H1 (cell line): ENCODE measurements around the gene PDK3. TPM values are rescaled to one million over a fixed set of nuclear protein-coding genes. Genes with fewer than 3 reads are reported as not detected.

ENCODE experiments used
- CTCF ChIA-PET: fragments of 300-600 bp; sonication (Branson Sonifier 250); formaldehyde crosslinking; loops from one replicate; lab custom pipeline; 2021; ENCODE audit not compliant: partially characterized antibody; lab: Charles Lee
- POLR2A ChIA-PET: fragments of 300-600 bp; sonication (Branson Sonifier 250); formaldehyde crosslinking; loops from one replicate; lab custom pipeline; 2021; ENCODE audit warnings: inconsistent platforms; ENCODE audit not compliant: partially characterized antibody; lab: Charles Lee
- DNase-seq, 2 experiments: peaks; one replicate each; pipeline versions ENCODE4 v3.0.0 to v3.0.0-alpha.2; 2010 to 2022; ENCODE audit warnings: low spot score in 2 of 2, low read depth in 1 of 2, mixed read lengths in 1 of 2
- FAIRE-seq: peaks from 2 replicates; lab custom pipeline; 2011; peaks lifted over from hg19 to GRCh38; lab: Jason Lieb, UNC
- H2AFZ ChIP-seq: 2 replicates; pipeline ENCODE4 v1.8.1; 2012; ENCODE audit warnings: low read length, inconsistent platforms
- H2AK5ac ChIP-seq: 2 replicates; pipeline ENCODE4 v1.6.1; 2013; ENCODE audit warnings: low read depth, low read length
- H2BK120ac ChIP-seq: replicated peaks from 2 replicates; pipeline ENCODE3; 2013; ENCODE audit warnings: low read depth, low read length, inconsistent platforms
- H2BK12ac ChIP-seq: 2 replicates; pipeline ENCODE4 v1.6.1; 2013; ENCODE audit warnings: low read depth, low read length
- H2BK15ac ChIP-seq: 2 replicates; pipeline ENCODE4 v1.6.1; 2013; ENCODE audit warnings: low read length
- H2BK20ac ChIP-seq: 2 replicates; pipeline ENCODE4 v1.6.1; 2013; ENCODE audit warnings: low read length
- H2BK5ac ChIP-seq: 2 replicates; pipeline ENCODE4 v1.6.1; 2013; ENCODE audit warnings: low read depth, low read length
- H3K14ac ChIP-seq: 2 replicates; pipeline ENCODE4 v1.6.1; 2013; ENCODE audit warnings: inconsistent platforms; ENCODE audit not compliant: insufficient read length
- H3K18ac ChIP-seq: 2 replicates; pipeline ENCODE4 v1.6.1; 2013; ENCODE audit warnings: low read length; ENCODE audit errors: extremely low read depth
- H3K23ac ChIP-seq: 2 replicates; pipeline ENCODE4 v1.6.1; 2013; ENCODE audit warnings: inconsistent platforms; ENCODE audit not compliant: insufficient read length
- H3K23me2 ChIP-seq: 2 replicates; pipeline ENCODE4 v1.6.1; 2013; ENCODE audit warnings: low read depth, low read length
- H3K27ac ChIP-seq: 2 replicates; pipeline ENCODE4 v1.6.1; 2011; ENCODE audit warnings: low read depth, low read length, inconsistent platforms
- H3K27me3 ChIP-seq, 4 experiments: replicated peaks in 1 of 4; 1 replicate in 1 of 4; 2 replicates in 3 of 4; pipeline versions ENCODE4 v1.6.1 to v1.8.1; 2011 to 2013; ENCODE audit warnings: low read length in 3 of 4, mild to moderate bottlenecking in 3 of 4, inconsistent platforms in 2 of 4, mixed read lengths in 2 of 4, moderate library complexity in 1 of 4; ENCODE audit not compliant: control insufficient read depth in 3 of 4, insufficient read depth in 3 of 4; ENCODE audit errors: extremely low read depth in 1 of 4
- H3K36me3 ChIP-seq, 4 experiments: 2 replicates each; pipeline versions ENCODE4 v1.6.1 to v1.8.1; 2011 to 2013; ENCODE audit warnings: mild to moderate bottlenecking in 4 of 4, low read length in 3 of 4, moderate library complexity in 2 of 4, control low read depth in 1 of 4, inconsistent platforms in 1 of 4; ENCODE audit not compliant: insufficient read depth in 4 of 4, control insufficient read depth in 2 of 4
- H3K4ac ChIP-seq: replicated peaks from 2 replicates; pipeline ENCODE3; 2013; ENCODE audit warnings: low read length, low read depth, mixed read lengths, inconsistent platforms; ENCODE audit not compliant: insufficient read length
- H3K4me1 ChIP-seq, 4 experiments: replicated peaks in 1 of 4; 1 replicate in 1 of 4; 2 replicates in 3 of 4; pipeline versions ENCODE4 v1.6.1 to v1.8.1; 2011 to 2013; ENCODE audit warnings: low read length in 3 of 4, inconsistent platforms in 2 of 4, mixed read lengths in 1 of 4; ENCODE audit not compliant: insufficient read depth in 4 of 4, control insufficient read depth in 3 of 4
- H3K4me2 ChIP-seq, 2 experiments: 2 replicates each; pipeline versions ENCODE4 v1.6.1 to v1.8.1; 2011 to 2013; ENCODE audit warnings: low read depth in 2 of 2, low read length in 2 of 2, control low read depth in 1 of 2, inconsistent platforms in 1 of 2, mild to moderate bottlenecking in 1 of 2; ENCODE audit not compliant: insufficient read depth in 1 of 2
- H3K4me3 ChIP-seq, 4 experiments: fragments of 200-600, 300-600 bp in 1 of 4; sonication (generic), shearing (Covaris generic), sonication (Bioruptor Twin) in 1 of 4; 2 replicates each; pipeline versions ENCODE4 v1.5.1 to v1.8.1; 2011 to 2016; ENCODE audit warnings: low read length in 4 of 4, low read depth in 3 of 4, control low read depth in 2 of 4, inconsistent platforms in 2 of 4, mild to moderate bottlenecking in 2 of 4, mixed read lengths in 1 of 4, moderate library complexity in 1 of 4; ENCODE audit not compliant: insufficient read depth in 2 of 4; ENCODE audit errors: extremely low read depth in 1 of 4
- H3K56ac ChIP-seq: replicated peaks from 2 replicates; pipeline ENCODE3; 2013; ENCODE audit warnings: low read depth, mild to moderate bottlenecking, mixed read lengths, low read length, inconsistent platforms; ENCODE audit not compliant: insufficient read length
- H3K79me1 ChIP-seq: 2 replicates; pipeline ENCODE4 v1.6.1; 2013; ENCODE audit warnings: low read depth, low read length, control low read depth
- H3K79me2 ChIP-seq, 2 experiments: 2 replicates each; pipeline versions ENCODE4 v1.6.1 to v1.8.1; 2012 to 2013; ENCODE audit warnings: low read length in 2 of 2, mild to moderate bottlenecking in 2 of 2, inconsistent platforms in 1 of 2; ENCODE audit not compliant: insufficient read depth in 2 of 2, control insufficient read depth in 1 of 2
- H3K9ac ChIP-seq, 4 experiments: replicated peaks in 1 of 4; 1 replicate in 1 of 4; 2 replicates in 3 of 4; pipeline versions ENCODE4 v1.6.1 to v1.8.1; 2011 to 2013; ENCODE audit warnings: low read depth in 3 of 4, low read length in 3 of 4, control low read depth in 2 of 4, mild to moderate bottlenecking in 2 of 4, moderate library complexity in 2 of 4, inconsistent platforms in 1 of 4; ENCODE audit errors: extremely low read depth in 1 of 4
- H3K9me3 ChIP-seq, 2 experiments: 2 replicates each; pipeline versions ENCODE4 v1.6.1 to v1.8.1; 2012 to 2013; ENCODE audit warnings: mild to moderate bottlenecking in 2 of 2, moderate library complexity in 2 of 2, control low read depth in 1 of 2, inconsistent platforms in 1 of 2, low read depth in 1 of 2, low read length in 1 of 2, mixed read lengths in 1 of 2; ENCODE audit not compliant: insufficient read depth in 2 of 2
- H4K20me1 ChIP-seq, 2 experiments: replicated peaks in 1 of 2; 2 replicates each; pipeline versions ENCODE3 to v1.8.1; 2011 to 2013; ENCODE audit warnings: inconsistent platforms in 2 of 2, low read length in 2 of 2, mild to moderate bottlenecking in 1 of 2; ENCODE audit not compliant: insufficient read depth in 2 of 2, control insufficient read depth in 1 of 2
- H4K5ac ChIP-seq: 2 replicates; pipeline ENCODE4 v1.6.1; 2013; ENCODE audit warnings: low read length, low read depth, mixed read lengths, inconsistent platforms; ENCODE audit not compliant: insufficient read length
- H4K8ac ChIP-seq: 2 replicates; pipeline ENCODE4 v1.8.0; 2013; ENCODE audit warnings: mild to moderate bottlenecking, moderate library complexity, low read length, inconsistent platforms; ENCODE audit not compliant: insufficient read depth; ENCODE audit errors: extremely low read depth
- H4K91ac ChIP-seq: replicated peaks from 2 replicates; pipeline ENCODE3; 2013; ENCODE audit warnings: low read length, mixed read lengths, inconsistent platforms; ENCODE audit not compliant: insufficient read length
- E2F6 ChIP-seq: IDR thresholded peaks from 2 replicates; pipeline ENCODE4 v1.6.1; 2012; ENCODE audit warnings: inconsistent platforms
- PHF8 ChIP-seq: fragments of 200-600 bp; sonication (generic); conservative IDR thresholded peaks from 2 replicates; pipeline ENCODE4 v1.7.1; 2012; ENCODE audit warnings: low read depth, mild to moderate bottlenecking, inconsistent platforms, low read length, moderate library complexity
- SUZ12 ChIP-seq: fragments of 200-600 bp; sonication (generic); IDR thresholded peaks from 2 replicates; pipeline ENCODE4 v1.6.1; 2012; ENCODE audit warnings: mild to moderate bottlenecking, inconsistent platforms, low read length, moderate library complexity, mixed read lengths
- WGBS, 2 experiments: shearing (Covaris generic) in 1 of 2; methylation state at CpG; one replicate each; pipeline versions ENCODE4 v1.1.6 to v1.1.7; 2013 to 2015; ENCODE audit warnings: low lambda C conversion rate in 2 of 2, mixed read lengths in 2 of 2, inconsistent platforms in 1 of 2, low coverage in 1 of 2, missing lambda C conversion rate in 1 of 2; ENCODE audit not compliant: insufficient replicate concordance in 2 of 2, insufficient coverage in 1 of 2, insufficient read length in 1 of 2; ENCODE audit errors: extremely low coverage in 1 of 2, missing lambda C conversion rate in 1 of 2; 5-methylcytosine and 5-hydroxymethylcytosine counted together
- polyA plus RNA-seq, 7 experiments: library from polyadenylated mRNA; depleted of rRNA in 3 of 7; stranded (reverse) in 5 of 7; unstranded in 2 of 7; fragments of >200 nt in 5 of 7; fragments of 200-250 nt in 2 of 7; gene quantifications; 1 replicate in 5 of 7; 2 replicates in 1 of 7; 4 replicates in 1 of 7; pipeline versions ENCODE4 v1.2.1 to v1.2.3, GENCODE V29; 2011 to 2013; ENCODE audit warnings: missing spikeins in 2 of 7, mixed read lengths in 2 of 7
- total RNA-seq: library from RNA; stranded (reverse); fragmentation: NEBNext Ultra II Directional; extraction: Animal tissue kit (Norgen Biotek cat#: 25700); gene quantifications from 2 replicates; pipeline ENCODE4 v1.2.1, GENCODE V29; 2021

PDK3 gene
- total and polyA plus RNA-seq, 2 of the 8 experiments (the other 6 are each of a cell fraction or from before 2014, with no cell fraction given): 22.5 to 25.5 TPM

GRCh38 chrX:24415921-24416320 lies 49.2 kb upstream of the PDK3 start:
- Histone ChIP-seq H3K23me2 (no peaks in the 10 kb centered on the region), H3K4me3 (no peak overlapping the region), H3K79me1 (no peaks in the 10 kb centered on the region), H4K91ac (no peak overlapping the region), H3K36me3 (no peaks in the 10 kb centered on the region), H2BK12ac (no peak overlapping the region), H3K79me2 (no peaks in the 10 kb centered on the region), H3K27ac (no peak overlapping the region), H3K56ac (no peak overlapping the region), H2BK5ac (no peak overlapping the region), H3K14ac (no peak overlapping the region), H4K5ac (no peak overlapping the region), H4K20me1 (no peaks in the 10 kb centered on the region), H3K4me1 (no peaks in the 10 kb centered on the region), H3K4ac (no peak overlapping the region), H2BK15ac (no peak overlapping the region), H3K4me2 (no peak overlapping the region), H3K9me3 (no peaks in the 10 kb centered on the region), H3K9ac (no peak overlapping the region), H3K18ac (no peak overlapping the region), H4K8ac (no peak overlapping the region), H3K23ac (no peak overlapping the region), H3K27me3 (no peaks in the 10 kb centered on the region), H2BK120ac (no peak overlapping the region), H2BK20ac (no peak overlapping the region), H2AK5ac (no peak overlapping the region), H2AFZ (no peak overlapping the region)
- POLR2A ChIA-PET: no interaction called here
- 84% methylated on average over 4 of the region's 5 CpGs; no CpG with 5 or more reads in 1 of the 2 experiments for WGBS, 2 experiments
- CTCF ChIA-PET: interaction anchor here (0.6 to 1.2 kb wide), 3 partner anchors 82 to 1757 kb away, joined by 3 to 6 read pairs (median 4); no protein-coding TSS in a partner anchor
- FAIRE-seq (no peak), DNase-seq (no peak)
- TF ChIP-seq PHF8 (no peak), E2F6 (no peak), SUZ12 (no peak)
